Upper lobe of left lung (tissue), 4 donors: ENCODE measurements around the gene FYB1.
A peak's percentile ranks its signal among the peaks of the same experiment; 100 is the strongest.

Experiments used
- CTCF ChIP-seq, 6 experiments: fragments of 450-650 bp in 4 of 6; fragments of 200-600 bp in 2 of 6; sonication (generic) in 2 of 6; IDR thresholded peaks; one replicate each; pipeline ENCODE4 v1.5.1; 2016 to 2019; ENCODE audit warnings: antibody characterized with exemption in 6 of 6
- POLR2A ChIP-seq, 4 donors: fragments of 450-650 bp; IDR thresholded peaks; one replicate each; pipeline ENCODE4 v1.5.1; 2016 to 2017; ENCODE audit warnings: antibody characterized with exemption in 4 of 4, mild to moderate bottlenecking in 2 of 4

GRCh38 chr5:39100851-39101396 is 118.4 kb downstream of the FYB1 start:
- TF ChIP-seq CTCF (IDR thresholded peaks at IDR 0.05) (peak in 1 of 6 experiments; percentile 4), POLR2A (IDR thresholded peaks at IDR 0.05) (no peak)
